D341Med (cell line): ENCODE data around the gene SLC2A6.

ENCODE experiments used
- DNase-seq: peaks from one replicate; pipeline ENCODE4 v3.0.0; 2012; ENCODE audit warnings: low spot score

Gene SLC2A6

GRCh38 chr9:133496861-133497842 is 18.3 kb upstream of the SLC2A6 start:
- no peak for DNase-seq

DNA sequence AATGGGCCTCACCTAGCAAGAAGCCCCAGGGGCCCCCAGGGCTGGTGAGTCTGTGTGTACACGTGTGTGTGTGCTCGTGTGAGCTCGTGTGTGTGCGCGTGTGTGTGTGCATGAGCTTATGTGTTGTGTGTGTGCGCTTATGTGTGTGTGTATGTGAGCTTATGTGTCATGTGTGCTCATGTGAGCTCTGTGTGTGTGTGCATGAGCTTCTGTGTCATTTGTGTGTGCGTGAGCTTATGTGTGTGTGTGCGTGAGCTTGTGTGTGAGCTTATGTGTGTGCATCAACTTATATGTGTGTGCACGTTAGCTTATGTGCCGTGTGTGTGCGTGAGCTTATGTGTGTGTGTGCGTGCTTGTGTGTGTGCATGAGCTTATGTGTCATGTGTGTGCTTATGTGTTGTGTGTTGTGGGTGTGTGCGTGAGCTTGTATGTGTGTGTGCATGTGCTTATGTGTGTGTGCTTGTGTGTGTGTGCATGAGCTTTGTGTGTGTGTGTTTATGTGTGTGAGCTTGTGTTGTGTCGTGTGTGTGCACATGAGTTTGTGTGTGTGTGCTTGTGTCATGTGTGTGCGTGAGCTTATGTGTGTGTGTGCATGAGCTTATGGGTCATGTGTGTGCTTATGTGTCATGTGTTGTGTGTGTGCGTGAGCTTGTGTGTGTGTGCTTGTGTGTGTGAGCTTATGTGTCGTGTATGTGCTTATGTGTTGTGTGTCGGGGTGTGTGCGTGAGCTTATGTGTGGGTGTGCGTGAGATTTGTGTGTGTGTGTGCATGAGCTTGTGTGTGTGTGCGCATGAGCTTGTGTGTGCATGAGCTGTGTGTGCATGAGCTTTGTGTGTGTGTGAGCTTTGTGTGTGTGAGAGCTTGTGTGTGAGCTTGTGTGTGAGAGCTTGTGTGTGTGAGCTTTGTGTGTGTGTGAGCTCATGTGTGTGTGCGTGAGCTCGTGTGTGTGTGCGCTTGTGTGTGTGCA is 16.7 kb upstream of the SLC2A6 start:
- no peak for DNase-seq

- no peak for DNase-seq
These were observed 15.9 kb upstream of the SLC2A6 start for GRCh38 chr9:133494636-133495326.

DNA sequence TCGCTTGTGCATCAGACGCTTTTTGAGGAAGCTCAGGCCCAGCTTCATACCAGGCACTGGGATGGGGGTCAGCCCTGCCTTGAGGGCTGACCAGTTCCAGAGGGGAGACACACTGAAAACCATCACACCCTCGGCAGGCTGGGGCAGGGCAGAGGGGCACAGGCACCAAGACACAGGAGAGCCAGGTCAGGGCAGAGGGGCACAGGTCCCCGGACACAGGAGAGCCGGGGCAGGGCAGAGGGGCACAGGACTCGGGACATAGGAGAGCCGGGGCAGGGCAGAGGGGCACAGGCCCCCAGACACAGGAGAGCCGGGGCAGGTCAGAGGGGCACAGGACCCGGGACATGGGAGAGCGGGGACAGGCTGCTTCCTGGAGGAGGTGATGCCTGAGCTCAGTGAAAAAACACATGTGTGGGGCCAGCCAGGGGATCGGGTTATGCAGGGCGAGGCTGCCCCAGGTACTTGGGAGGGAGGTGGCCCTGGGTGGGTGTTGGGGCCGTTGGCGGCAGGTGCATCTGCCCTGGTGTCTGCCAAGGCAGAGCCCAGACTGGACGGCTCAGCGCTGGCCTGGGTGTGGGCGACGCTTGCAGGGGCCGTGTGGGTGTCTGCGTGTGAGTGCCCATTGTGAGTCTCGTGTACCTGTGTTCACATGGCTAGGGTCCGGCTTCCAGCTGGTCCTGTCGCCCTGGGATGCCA is 15.1 kb upstream of the SLC2A6 start:
- no peak for DNase-seq

DNA sequence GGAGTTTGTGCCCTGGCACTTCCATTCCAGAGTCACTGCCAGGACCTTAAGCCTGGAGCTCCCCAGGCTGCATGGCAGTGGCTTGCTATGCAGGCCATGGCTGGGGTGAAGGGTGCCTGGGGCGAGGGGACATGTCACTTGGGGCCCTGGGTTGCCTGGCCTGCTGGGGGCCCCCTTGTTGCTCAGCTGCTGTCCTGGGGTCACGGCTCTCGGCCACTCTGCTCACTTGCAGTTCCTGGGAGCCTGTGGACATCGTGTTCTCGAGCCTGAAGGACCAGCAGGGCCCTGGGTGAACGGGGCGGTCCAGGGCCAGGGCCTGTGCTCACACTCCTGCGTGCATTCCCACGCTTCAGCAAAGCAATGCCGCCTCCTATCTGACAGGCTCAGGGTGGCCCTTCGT is 14.5 kb upstream of the SLC2A6 start:
- no peak for DNase-seq

GRCh38 chr9:133492061-133493021 is 13.4 kb upstream of the SLC2A6 start:
- no peak for DNase-seq

- DNase-seq: no peak
These were observed 12.7 kb upstream of the SLC2A6 start for GRCh38 chr9:133491656-133491925.

- no peak for DNase-seq
These were observed 12.2 kb upstream of the SLC2A6 start for GRCh38 chr9:133490865-133491655.

GRCh38 chr9:133490201-133490681 is 11.3 kb upstream of the SLC2A6 start:
- no peak for DNase-seq

GRCh38 chr9:133489253-133490190 is 10.6 kb upstream of the SLC2A6 start:
- DNase-seq: no peak

GRCh38 chr9:133488686-133489252 is 9.9 kb upstream of the SLC2A6 start:
- no peak for DNase-seq

- DNase-seq: no peak
These were observed 8.4 kb upstream of the SLC2A6 start for GRCh38 chr9:133487331-133487725.

- peak; percentile 55 for DNase-seq
These were observed 6.8 kb upstream of the SLC2A6 start for GRCh38 chr9:133485531-133486260.

- DNase-seq: no peak
These were observed 6.0 kb upstream of the SLC2A6 start for GRCh38 chr9:133484671-133485437.

DNA sequence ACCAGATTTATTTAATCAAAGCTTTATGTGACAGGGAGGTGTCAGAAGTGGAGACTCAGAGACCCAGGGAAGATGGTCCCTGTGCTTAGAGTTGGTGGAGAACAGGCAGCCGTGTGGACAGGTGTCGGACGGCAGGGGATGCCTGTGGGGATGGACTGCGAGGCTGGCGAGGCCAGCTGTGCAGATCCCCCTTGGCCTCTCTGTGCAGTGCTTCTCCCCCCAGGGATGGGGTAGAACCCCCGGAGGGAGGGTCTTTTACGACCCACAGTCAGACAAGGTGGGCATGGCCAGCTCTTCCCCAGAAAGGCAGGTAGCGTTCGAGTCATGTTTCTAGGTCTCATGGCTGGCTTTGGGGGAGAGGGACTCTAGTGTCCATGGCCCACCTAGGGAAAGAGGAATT is 4.7 kb upstream of the SLC2A6 start:
- no peak for DNase-seq
